Measurements from ENCODE around the gene PPIE.

Gene PPIE

DNA sequence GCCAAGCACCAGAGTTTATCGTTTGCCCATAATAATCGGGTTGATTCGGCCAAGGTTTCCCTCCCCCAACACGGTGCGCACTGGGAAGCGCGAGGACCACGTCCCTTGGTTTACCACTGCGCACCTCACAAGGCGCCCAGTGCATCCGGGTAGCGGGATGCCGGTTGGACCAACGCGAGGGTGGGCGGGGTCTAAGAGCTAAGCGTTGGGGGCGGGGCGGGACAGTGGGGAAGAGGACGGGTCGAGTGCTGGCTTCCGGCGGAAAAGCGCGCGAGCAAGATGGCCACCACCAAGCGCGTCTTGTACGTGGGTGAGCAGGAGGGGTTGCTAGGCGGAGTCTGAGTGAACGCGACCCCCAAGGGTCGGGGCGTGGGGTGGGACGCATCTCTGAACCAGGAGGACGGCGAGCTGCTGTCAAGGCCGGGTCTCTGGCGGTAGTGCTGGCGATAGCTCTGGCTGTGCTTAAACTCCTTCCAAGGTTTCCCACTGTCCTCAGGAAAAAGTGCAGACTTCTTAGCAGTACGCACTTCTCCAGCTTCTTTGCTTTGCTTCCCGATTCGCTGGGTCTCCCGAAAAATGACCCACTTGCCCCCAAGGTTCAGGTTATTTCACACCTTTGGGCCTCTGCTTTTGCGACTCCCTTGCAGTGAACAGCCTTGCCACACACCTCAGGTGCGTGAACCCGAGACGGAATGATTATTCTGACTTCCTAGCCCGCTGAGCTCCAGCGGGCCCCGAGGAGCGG, at the start of gene PPIE:
TSS of gene PPIE (plus strand) at position 261 of the 745 bp plus-strand sequence. CDS start at position 280, 19 bp downstream.
- DNase-seq (ENCODE audit: low read depth), result peak; percentile 91

DNA sequence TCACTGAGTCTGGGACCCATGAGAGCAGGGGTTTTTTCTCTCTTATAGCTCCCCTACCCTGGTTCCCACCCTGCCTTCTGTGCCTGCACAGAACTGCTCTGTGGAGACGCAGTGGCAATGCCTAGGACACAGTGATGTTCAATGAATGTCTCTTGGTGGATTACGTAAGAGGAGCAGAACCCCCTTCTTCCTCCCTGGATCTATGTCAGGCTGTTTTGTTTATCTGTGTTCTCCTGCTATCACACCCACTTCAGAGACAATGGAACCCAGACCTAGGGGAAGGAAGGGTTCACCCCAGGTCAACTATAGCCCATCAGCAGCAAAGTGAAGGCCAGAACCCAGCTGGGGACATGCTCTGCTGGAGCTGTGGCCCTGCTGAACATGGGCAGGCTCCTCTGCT, 49.5 kb upstream of the PPIE start:
- no peak for DNase-seq (ENCODE audit: low read depth)

DNA sequence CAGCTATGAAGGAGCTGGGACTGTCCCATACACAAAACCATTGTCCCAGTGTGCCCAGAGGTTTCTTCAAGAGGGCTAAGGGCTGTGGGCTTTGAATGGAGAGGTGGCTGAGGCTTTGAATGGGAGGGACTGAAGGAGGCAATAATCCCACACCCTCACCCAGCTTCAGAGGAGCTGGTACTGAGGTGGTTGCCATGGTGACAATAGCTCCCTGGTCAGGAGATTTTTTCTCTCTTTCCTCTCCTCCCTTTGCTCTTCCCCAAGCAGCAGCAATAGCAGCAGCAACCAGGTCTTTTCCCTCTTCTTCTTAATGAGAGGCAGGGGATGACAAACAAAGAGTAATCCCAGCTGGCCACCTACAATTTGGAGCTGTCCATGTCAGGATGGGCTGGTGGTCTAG, 49.0 kb upstream of the PPIE start:
- DNase-seq (ENCODE audit: low read depth), result no peak

DNA sequence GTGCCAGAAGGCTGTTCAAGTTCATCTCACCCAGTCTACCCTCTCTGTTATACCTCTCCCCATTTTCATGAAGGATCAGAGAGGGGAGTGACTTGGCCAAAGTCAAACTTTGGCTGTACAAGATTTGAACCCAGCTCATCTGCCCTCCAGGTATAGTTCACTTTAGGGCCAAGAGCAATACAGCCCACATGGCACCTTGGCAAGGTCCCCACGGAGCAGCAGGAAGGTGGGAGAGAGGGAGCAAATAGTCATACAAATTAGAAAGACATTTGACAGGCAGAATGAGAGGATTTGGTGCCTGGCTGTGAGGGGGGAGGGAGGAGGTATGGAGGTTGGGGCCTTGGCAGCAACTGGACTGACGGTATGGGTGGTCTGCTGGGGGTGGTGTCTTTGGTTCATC, 48.5 kb upstream of the PPIE start:
- DNase-seq (ENCODE audit: low read depth), result no peak

DNA sequence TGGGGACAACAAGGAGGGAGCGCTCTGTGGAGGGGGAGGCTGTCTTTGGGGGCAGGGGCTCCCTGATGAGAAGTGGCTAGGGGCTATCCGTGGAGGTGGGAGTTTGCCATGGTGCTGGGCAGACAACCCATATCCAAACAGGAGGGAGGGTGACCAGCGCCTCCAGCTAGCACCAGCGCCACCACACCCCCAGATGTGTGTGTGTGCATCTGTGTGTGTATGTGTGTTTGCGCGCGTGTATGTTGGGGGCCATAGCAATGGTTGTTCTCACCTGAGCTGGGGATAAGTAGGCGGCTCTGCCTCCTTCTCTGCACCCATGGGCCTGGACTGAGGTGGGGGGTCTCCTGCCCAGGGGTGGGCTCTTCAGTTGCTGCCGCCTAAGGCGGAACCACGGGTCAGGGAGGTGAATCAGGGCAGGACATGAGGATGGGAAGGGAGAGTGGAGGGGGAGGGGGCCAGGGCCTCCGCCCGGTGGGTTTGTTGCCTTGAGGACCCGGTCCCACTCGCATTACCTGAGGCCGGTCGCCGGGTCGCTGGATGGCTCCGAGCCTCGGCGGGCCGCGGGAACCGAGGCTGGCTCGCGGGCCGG, 47.8 kb upstream of the PPIE start:
- no peak for DNase-seq (ENCODE audit: low read depth)

DNA sequence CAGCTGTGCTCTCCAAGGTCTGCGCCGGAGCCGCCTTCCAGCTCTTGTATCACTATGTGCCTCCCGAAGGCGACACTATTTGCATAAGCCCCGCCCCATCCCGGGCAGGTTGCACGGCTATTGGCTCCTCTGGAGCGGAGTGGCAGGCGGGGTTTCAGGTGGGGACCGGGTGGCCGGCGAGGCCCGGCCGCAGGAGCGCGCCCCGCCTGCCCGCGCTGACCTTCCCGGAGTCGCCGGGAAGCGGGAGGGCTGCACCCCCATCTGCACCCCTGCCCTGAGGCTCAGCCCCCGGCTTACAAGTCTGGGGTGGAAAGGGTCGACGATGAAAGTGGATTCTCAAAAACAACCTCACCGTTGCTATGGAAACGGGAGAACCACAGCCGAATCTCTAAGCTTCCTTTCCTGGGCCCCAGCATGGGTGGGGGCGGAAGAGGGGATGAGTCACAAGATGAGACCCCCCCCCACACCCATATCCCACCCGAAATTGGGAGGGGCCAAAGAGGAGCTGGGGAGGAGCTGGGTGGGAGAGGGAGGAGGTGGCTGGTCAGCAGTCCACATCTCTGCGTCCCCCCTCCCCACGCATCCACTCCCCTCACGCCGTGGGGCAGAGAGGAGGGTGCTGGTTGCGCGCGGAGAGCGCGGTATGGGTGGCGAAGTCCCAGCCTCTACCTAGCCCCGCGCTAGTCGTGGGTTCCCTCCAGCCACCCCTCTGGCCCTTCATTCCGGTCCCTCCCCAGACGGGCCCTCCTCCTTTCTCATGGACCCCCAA, 47.1 kb upstream of the PPIE start, which contains the start of gene HPCAL4:
TSS of gene HPCAL4 (minus strand) at position 51 of the 769 bp plus-strand sequence. CDS start 6,830 bp downstream, outside the sequence.
- DNase-seq (ENCODE audit: low read depth), result peak; percentile 64

DNA sequence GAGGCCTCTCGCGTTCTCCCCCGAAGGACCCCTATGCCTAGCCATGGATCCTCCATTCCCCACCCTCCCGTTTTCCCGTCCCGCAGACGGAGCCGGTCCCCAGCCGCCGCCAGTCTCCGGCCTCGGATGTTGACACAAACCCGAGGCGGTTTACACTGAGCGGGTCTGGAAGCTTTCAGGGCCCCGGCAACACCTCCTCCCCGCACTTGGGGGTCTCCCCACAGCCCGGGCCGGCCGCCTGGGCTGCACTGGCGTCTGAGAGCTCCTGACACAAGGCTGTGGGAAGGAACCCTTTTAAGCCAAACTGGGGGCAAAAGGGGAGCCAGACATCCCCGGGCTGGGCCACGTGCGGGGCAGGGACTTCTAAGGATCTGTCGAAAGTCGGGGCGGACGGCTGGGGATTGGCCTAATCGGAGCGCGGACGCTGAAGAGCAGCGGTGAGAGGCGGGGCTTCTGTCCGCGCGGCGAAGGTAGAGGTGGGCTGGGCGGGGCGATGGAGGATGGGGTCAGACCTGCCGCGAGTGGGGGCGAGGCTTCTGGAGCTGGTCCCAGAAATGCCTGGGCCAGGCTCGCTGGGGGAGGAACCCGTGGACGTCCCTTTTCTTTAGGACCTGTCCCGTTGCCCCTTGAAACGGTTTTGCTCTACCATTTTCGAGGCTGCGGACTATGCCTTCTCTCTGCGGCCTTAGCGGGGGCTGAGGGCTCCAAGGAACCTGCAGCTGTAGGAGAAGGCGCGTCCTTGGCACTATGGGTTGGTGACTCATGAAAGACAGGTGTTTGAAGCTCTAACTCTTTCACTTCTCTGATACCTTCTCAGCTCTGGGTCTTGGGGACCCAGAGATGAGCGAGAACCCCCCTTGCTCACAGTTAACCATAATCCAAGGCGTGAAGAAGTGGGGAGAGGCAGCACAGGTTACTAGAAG, 46.3 kb upstream of the PPIE start:
- no peak for DNase-seq (ENCODE audit: low read depth)

DNA sequence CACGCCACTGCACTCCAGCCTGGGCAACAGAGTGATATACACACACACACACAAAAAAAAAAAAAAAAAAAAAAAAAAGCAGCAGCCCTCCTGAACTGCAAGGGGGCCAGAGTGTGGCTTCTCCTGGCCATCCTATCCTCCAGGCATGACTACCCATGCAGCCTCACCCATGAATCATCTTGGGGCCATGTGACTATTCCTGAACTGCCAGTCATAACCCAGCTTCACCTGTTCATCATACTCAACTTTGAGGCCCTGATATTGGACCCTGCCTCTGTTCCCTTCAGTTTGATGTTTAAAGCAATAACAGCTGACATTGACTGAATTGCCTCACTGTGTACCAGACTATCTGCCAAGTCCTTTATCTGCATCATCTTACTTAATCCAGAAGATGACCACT, 44.7 kb upstream of the PPIE start:
- no peak for DNase-seq (ENCODE audit: low read depth)

DNA sequence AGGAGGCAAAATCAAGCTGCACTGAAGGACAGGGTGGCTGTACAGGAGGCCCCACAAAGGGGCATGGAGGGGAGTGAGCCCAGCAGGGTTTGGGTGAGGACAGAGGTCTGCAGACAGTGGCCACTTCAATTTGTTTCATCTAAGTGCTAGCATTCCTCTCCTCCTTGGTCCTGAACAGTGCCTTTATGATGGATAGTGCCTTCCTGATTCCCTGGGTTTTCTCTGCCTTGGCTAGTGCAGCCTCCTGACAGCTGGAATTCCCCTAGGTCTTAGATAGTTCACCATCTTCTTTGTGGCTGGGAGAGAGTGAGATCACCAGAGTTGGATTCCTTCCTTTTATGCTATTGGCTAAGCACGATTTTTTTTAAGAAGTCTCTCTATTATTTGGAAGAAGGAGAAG, 43.7 kb upstream of the PPIE start:
- no peak for DNase-seq (ENCODE audit: low read depth)

DNA sequence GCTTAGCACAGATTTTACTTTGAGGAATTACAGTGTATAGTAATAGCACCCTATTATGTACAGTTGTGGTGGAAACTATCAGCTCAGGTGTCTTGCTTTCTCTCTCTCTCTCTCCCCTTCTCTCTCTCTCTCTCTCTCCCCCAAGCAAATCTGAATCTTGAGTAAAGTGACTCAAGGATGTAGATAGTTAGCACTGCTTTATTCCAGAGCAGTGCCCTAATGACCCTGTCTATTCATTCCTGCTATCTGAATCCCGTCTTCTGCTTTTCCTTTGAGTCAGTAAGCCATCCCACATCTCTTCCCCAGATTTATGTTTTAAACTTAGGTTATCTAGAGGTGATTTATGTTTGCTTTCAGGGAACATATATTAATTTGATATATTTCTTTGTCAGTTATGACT, 42.2 kb upstream of the PPIE start:
- DNase-seq (ENCODE audit: low read depth), result no peak

DNA sequence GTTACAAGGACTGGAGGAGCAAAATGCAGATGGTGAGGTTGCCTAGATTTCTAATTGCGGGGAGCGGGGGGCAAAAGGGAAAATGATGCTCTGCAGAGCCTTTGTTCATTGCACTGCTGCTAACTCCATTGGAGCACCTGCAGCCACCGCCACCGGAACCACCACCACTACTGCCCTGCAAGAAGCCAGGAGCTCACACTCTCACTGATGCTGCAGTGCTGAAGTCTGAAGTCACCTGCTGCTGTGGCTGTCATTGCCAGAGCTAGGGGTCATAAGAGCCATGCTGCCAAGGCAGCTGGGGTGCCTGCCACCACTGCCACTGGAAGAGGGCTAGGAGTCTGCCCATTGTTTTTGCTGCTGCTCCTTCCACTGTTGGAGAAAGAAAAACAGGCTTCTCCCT, 40.1 kb upstream of the PPIE start:
- DNase-seq (ENCODE audit: low read depth), result no peak

DNA sequence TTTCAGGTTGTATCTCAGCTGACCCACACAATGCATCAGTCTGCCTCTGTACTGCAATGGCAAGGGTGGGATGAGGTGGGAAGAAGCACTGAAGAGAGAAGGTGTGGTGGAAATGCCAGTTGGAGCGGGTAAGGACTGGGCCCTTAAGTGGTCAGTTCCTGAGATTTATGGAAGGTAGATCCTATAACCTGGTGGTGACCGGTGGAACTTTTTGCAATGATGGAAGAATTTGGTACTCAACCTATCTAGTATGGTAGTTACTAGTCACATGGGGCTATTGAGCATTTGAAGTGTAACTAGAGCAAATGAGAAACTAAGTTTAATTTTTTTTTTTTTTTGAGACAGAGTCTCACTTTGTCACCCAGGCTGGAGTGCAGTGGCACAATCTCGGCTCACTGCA, 39.3 kb upstream of the PPIE start:
- DNase-seq (ENCODE audit: low read depth), result no peak

DNA sequence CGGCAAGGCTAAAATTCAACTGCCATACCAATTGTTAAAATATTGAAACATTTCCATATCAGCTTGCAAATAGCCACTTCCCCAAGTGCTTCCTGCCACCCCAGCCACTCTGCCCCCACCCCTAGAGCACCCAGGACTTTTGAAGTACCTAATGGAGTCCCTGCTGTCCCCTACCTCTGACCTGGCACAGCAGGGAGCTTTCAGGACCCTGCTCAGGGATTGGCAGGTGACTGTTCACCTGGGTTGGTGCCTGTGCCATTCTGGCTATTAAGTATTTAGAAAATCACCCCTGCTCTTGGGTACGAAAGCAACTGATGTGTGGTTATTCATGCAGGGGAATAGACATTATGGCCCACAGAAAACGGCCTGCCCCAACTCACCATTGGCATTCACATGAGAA, 38.3 kb upstream of the PPIE start:
- no peak for DNase-seq (ENCODE audit: low read depth)

DNA sequence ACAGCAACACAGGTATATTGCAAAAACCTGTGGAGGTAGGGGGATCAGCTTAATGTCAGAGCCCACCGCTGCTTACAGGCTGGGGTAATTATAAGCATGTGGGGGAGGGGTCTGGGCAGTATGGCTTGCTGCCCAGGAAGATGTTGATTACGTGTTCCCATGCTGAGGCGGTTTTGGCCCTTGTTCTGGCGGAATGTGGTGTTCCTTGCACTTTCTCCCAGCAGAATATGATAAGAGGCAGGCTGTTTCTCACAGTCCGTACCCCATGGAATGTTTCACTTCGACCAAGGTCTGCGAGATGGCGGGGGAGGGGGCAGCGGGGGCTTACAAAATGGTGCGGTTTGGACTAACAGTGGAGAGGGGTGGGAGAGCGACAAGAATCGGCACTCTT, 37.6 kb upstream of the PPIE start:
- no peak for DNase-seq (ENCODE audit: low read depth)

DNA sequence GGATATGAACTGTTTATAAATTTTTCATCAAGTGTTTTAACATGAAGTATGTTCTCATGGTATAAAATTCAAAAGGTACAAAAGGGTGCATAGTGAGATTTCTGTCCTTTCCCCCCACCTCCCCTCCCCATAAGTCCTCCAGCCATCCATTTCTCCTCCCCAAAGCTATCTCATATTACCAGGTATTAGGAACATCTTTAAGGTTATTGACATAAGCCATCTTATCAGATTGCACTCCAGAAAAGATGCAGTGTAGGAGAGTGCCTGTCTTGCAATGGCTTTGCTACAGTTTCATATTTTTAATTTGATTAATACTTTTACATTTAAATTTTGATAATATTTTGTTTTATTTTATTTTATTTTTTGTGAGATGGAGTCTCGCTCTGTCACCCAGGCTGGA, 33.9 kb upstream of the PPIE start:
- no peak for DNase-seq (ENCODE audit: low read depth)

DNA sequence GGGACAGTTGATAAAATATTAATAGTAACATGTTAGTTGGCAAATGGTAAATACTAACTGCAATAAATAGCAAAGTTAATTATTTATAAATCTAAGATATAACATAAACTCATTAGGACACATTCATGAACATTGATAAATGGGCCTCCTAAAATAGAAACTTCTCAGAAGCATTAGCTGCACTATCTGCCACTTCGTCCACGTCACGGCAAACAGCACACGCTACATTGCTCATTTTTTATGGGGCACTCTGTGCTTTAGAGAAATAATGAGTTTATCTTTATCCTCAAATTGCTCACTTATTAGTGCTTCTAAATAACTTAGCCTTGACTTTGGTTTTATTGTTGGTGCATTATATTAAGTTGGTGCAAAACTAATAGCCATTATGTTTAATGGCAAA, 31.2 kb upstream of the PPIE start:
- DNase-seq (ENCODE audit: low read depth), result no peak

DNA sequence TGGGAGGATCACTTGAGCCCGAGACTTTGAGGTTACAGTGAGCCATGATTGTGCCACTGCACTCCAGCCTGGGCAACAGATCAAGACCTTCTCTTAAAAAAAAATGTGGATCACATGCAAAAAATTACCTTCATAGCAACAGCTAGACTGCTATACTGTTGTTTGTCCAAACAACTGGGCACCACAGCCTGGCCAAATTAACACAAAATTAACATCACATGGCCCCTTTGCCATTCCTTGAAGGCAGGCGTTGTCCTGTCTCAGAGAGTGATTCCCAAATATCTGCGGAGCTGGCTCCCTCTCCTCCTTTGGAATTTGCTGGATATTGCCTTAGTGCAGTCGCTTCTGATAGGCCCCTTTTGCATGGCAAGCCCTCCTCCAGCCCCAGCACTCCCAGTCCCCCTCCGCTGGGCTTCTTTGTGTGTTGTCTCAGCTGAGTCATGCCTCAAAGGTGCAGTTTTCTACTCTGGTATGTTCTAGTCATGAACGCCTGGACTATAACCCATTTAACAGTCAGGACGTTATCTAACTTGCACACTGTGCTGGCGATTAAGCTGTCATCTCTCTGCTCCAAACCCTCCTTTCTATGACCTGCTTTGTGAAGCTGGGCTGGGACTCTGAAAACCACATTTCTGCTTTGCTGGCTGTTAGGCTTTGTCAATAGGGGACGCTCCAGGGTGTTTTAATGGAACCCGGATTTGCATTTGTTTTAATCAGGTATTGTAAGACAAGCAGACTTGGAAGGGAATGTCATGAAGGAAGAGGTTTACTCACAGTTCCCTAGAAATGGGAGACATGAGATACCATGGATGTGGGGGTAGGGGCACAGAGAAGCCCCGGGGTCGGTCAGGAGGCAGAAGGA, 27.3 kb upstream of the PPIE start:
- no peak for DNase-seq (ENCODE audit: low read depth)

DNA sequence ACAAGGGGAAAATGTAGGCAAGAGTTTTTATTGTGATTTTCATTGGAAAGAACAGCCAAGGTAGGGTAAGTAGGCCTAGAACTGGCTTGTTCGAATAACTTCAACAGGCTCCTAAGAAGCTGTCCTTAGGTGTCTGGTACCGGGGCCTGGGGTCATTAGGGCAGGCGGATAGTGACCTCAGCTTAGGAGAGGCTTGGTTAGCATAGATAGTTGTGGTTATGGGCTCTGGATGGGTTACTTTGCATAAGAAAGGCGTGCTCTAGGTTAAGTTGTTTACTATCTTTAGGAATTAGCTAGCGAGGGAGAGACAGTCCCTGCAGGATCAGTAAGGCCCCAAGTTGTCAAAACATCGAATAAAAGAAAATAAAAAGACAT, 26.7 kb upstream of the PPIE start:
- no peak for DNase-seq (ENCODE audit: low read depth)

DNA sequence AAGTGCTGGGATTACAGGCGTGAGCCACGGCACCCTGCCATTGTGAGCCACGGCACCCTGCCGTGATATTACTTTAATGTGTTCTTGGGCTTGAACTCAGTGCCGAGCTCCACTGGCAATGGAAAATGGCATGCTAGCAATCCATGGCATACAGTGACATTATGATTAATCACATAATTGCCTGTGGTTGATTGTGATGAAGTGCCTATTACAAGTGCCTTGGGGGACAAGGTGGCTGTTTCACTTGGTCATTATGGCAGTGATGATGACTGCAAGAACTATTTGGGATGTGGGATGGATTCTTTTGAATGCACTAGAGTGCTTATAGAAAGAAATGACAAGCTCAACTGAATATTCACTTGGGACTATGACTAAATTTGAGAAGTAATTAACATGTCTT, 25.1 kb upstream of the PPIE start:
- no peak for DNase-seq (ENCODE audit: low read depth)

DNA sequence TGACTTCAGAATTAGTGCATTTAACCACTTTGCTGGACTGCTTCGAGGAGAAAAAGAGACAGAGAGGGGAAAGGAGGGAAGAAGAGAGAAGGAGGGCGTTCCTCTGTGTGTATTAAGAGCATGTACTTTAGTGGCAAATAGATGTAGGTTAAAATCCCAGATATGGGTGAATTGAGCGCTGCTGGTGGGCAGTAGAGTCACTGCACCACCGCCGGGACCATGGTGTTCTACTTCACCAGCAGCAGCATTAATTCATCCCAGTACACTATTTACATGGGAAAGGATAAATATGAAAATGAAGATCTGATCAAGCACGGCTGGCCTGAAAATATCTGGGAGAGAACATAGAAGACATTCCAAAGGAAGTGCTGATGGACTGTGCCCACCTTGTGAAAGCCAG, 20.9 kb upstream of the PPIE start:
- no peak for DNase-seq (ENCODE audit: low read depth)

Data from stimulated activated CD8-positive, alpha-beta memory T cell treated with anti-CD3 and anti-CD28 coated beads, Interleukin-15, amount 100 ng/mL, for 24 hours (primary cell).